Measurements from ENCODE around the gene HS1BP3. TPM values are rescaled to one million over a fixed set of nuclear protein-coding genes. Genes with fewer than 3 reads are reported as not detected.

Gene HS1BP3
- polyA plus RNA-seq, 2 of the 4 experiments (the other 2 are of a cell fraction), result 12.4 to 23.5 TPM

DNA sequence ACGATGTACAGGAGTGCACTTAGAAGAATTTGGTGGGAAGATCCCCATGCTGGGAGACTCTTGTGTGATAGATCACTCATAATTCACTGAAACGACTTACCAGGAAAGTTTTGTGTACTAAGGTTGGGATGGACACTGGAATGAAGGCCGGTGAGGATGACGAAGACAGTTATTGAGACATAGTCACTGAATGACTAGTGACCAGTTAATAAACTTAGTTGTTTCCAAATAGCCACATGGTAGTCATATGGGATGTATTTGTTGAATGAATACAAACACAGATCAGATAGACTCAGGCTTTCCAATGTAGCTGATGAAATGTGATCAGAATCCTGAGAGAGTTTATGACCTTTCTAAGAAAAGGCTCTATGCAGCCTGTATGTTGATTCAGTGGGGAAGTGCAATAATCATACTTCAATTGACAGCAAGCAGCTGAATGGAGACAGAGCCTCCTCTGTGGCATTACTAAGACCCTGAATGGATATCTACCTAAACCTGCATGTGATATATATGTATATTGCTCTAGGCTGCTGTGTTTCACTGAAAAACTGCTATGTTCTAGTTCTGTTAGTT, 36.4 kb upstream of the HS1BP3 start:
- DNase-seq (ENCODE audit: low read depth in 1 of 2, low spot score in 1 of 2) (no peak), ATAC-seq (no peak), FAIRE-seq (no peak)
- CTCF ChIA-PET, result interaction anchor here (0.6 to 2.0 kb wide), 4 partner anchors 11 to 276 kb away, joined by 3 to 6 read pairs (median 3); no protein-coding TSS in a partner anchor
- H3K9me3 ChIP-seq, result no peaks in the 10 kb centered on the region
- POLR2A ChIA-PET, result no interaction called here
- no peak overlapping the region for H3K27ac ChIP-seq
- TF ChIP-seq CBX2 (IDR thresholded peaks at IDR 0.05; ENCODE audit: borderline replicate concordance, low read depth) (no peak), MYC (IDR thresholded peaks at IDR 0.05; ENCODE audit: borderline replicate concordance, low read length) (no peak), RARB (CRISPR knock-in tag; IDR thresholded peaks at IDR 0.05) (no peak), HOXA7 (CRISPR knock-in tag; IDR thresholded peaks at IDR 0.05) (no peak), SREBF2 (IDR thresholded peaks at IDR 0.05) (no peak), RAD21 (conservative IDR thresholded peaks at IDR 0.05 in 1 of 2, IDR thresholded peaks at IDR 0.05 in 1 of 2) (no peak), SMC3 (IDR thresholded peaks at IDR 0.05) (no peak), JUNB (IDR thresholded peaks at IDR 0.05) (no peak), ZSCAN20 (CRISPR knock-in tag; IDR thresholded peaks at IDR 0.05) (no peak), POLR2A (IDR thresholded peaks at IDR 0.05; ENCODE audit: low read length) (no peak)
- TF ChIP-seq, protein P1, sequence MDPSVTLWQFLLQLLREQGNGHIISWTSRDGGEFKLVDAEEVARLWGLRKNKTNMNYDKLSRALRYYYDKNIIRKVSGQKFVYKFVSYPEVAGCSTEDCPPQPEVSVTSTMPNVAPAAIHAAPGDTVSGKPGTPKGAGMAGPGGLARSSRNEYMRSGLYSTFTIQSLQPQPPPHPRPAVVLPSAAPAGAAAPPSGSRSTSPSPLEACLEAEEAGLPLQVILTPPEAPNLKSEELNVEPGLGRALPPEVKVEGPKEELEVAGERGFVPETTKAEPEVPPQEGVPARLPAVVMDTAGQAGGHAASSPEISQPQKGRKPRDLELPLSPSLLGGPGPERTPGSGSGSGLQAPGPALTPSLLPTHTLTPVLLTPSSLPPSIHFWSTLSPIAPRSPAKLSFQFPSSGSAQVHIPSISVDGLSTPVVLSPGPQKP (IDR thresholded peaks at IDR 0.05; ENCODE audit: low read depth, low read length), result no peak
- TF ChIP-seq, protein P2, sequence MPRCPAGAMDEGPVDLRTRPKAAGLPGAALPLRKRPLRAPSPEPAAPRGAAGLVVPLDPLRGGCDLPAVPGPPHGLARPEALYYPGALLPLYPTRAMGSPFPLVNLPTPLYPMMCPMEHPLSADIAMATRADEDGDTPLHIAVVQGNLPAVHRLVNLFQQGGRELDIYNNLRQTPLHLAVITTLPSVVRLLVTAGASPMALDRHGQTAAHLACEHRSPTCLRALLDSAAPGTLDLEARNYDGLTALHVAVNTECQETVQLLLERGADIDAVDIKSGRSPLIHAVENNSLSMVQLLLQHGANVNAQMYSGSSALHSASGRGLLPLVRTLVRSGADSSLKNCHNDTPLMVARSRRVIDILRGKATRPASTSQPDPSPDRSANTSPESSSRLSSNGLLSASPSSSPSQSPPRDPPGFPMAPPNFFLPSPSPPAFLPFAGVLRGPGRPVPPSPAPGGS (IDR thresholded peaks at IDR 0.05), result no peak
- TF ChIP-seq, protein P3, sequence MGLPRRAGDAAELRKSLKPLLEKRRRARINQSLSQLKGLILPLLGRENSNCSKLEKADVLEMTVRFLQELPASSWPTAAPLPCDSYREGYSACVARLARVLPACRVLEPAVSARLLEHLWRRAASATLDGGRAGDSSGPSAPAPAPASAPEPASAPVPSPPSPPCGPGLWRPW (IDR thresholded peaks at IDR 0.05), result no peak
- TF ChIP-seq, protein P4, sequence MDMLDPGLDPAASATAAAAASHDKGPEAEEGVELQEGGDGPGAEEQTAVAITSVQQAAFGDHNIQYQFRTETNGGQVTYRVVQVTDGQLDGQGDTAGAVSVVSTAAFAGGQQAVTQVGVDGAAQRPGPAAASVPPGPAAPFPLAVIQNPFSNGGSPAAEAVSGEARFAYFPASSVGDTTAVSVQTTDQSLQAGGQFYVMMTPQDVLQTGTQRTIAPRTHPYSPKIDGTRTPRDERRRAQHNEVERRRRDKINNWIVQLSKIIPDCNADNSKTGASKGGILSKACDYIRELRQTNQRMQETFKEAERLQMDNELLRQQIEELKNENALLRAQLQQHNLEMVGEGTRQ (IDR thresholded peaks at IDR 0.05), result no peak
- H3K4me3 ChIP-seq, result no peak overlapping the region
- 86% methylated on average over 4 of the region's 4 CpGs for WGBS (ENCODE audit: missing lambda C conversion rate)
- no peaks in the 10 kb centered on the region for H3K4me1 ChIP-seq
- H3K4me2 ChIP-seq, result no peak overlapping the region

DNA sequence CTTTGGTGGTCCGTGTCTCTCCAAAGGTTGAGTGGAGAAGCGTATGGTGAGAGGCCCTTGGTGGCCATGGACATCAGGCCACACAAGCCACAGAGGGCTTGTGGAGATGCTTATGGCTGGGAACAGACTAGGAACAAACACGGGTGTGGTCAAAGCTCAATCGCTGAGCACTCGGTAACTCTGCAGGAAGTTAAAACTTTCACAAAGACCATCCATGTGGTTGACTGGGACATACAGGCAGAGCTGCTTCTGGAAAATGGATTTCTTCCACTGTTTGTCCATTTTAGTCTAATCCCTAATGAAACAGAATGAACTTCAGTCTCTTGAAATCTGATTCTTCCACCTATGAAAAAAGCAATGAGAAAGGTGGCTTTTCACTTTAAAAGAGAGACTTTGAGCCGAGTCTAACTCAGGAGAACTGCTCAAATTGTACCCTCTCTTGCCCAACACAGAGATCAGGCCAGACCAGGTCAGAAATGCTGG, 33.7 kb upstream of the HS1BP3 start:
- POLR2A ChIA-PET, result no interaction called here

DNA sequence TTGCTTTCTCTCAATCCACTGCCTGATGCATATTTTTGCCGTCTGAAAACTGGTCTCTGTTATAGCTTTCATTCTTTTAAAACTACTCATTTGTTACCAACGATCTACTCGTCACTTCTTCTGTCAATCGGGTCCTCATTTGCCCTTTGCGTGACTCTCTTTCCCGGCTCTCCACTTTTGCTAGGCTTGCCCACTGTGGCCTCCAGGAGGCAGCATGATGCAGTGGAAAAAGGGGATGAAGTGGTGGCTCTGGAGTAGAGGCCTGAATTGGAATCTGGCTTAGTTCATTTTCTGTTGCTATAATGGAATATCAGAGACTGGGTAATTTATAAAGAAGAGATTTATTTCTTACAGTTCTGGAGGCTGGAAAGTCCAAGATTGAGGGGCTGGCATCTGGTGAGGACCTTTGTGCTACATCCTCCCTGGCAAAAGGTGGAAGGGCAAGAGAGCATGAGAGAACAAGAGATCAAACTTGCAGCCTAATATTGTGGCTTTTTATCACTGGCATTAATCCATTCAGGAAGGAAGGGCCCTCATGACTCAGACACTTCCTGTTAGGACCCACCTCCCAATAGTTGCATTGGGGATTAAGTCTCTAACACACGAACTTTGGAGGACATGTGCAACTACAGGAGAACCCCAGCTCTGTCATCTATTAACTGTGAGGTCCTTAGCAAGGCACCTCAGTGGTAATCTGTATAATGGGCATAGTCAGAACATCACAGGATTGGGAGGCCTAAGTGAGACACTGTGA, 31.4 kb upstream of the HS1BP3 start:
- ATAC-seq, result peak in 1 of 2 experiments; percentile 77; a peak in 3 of 6 replicates
- DNase-seq (ENCODE audit: low read depth in 1 of 2, low spot score in 1 of 2), result no peak
- FAIRE-seq, result no peak
- H3K27ac ChIP-seq, result no peak overlapping the region
- no peaks in the 10 kb centered on the region for H3K9me3 ChIP-seq
- POLR2A ChIA-PET, result no interaction called here
- CTCF ChIA-PET, result interaction anchor here (0.7 to 1.9 kb wide), 12 partner anchors 10 to 344 kb away, joined by 3 to 15 read pairs (median 4); no protein-coding TSS in a partner anchor
- WGBS (ENCODE audit: missing lambda C conversion rate), result 76% methylated on average over 7 of the region's 7 CpGs
- no peaks in the 10 kb centered on the region for H3K4me1 ChIP-seq
- no peak overlapping the region for H3K4me3 ChIP-seq
- no peak overlapping the region for H3K4me2 ChIP-seq
- TF ChIP-seq, protein P5, sequence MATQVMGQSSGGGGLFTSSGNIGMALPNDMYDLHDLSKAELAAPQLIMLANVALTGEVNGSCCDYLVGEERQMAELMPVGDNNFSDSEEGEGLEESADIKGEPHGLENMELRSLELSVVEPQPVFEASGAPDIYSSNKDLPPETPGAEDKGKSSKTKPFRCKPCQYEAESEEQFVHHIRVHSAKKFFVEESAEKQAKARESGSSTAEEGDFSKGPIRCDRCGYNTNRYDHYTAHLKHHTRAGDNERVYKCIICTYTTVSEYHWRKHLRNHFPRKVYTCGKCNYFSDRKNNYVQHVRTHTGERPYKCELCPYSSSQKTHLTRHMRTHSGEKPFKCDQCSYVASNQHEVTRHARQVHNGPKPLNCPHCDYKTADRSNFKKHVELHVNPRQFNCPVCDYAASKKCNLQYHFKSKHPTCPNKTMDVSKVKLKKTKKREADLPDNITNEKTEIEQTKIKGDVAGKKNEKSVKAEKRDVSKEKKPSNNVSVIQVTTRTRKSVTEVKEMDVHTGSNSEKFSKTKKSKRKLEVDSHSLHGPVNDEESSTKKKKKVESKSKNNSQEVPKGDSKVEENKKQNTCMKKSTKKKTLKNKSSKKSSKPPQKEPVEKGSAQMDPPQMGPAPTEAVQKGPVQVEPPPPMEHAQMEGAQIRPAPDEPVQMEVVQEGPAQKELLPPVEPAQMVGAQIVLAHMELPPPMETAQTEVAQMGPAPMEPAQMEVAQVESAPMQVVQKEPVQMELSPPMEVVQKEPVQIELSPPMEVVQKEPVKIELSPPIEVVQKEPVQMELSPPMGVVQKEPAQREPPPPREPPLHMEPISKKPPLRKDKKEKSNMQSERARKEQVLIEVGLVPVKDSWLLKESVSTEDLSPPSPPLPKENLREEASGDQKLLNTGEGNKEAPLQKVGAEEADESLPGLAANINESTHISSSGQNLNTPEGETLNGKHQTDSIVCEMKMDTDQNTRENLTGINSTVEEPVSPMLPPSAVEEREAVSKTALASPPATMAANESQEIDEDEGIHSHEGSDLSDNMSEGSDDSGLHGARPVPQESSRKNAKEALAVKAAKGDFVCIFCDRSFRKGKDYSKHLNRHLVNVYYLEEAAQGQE (IDR thresholded peaks at IDR 0.05), result no peak
- TF ChIP-seq, protein P6, sequence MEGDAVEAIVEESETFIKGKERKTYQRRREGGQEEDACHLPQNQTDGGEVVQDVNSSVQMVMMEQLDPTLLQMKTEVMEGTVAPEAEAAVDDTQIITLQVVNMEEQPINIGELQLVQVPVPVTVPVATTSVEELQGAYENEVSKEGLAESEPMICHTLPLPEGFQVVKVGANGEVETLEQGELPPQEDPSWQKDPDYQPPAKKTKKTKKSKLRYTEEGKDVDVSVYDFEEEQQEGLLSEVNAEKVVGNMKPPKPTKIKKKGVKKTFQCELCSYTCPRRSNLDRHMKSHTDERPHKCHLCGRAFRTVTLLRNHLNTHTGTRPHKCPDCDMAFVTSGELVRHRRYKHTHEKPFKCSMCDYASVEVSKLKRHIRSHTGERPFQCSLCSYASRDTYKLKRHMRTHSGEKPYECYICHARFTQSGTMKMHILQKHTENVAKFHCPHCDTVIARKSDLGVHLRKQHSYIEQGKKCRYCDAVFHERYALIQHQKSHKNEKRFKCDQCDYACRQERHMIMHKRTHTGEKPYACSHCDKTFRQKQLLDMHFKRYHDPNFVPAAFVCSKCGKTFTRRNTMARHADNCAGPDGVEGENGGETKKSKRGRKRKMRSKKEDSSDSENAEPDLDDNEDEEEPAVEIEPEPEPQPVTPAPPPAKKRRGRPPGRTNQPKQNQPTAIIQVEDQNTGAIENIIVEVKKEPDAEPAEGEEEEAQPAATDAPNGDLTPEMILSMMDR (IDR thresholded peaks at IDR 0.05), result peak; percentile 54
- TF ChIP-seq FOSB (CRISPR knock-in tag; IDR thresholded peaks at IDR 0.05) (no peak), RAD21 (conservative IDR thresholded peaks at IDR 0.05 in 1 of 2, IDR thresholded peaks at IDR 0.05 in 1 of 2) (peak; percentile 61 to 76), SMC3 (IDR thresholded peaks at IDR 0.05) (peak; percentile 43; the same call in 2 of the 3 replicates)

More for the DNA sequence above, 33.7 kb upstream of the HS1BP3 start:
- WGBS (ENCODE audit: missing lambda C conversion rate), result 85% methylated on average over 6 of the region's 6 CpGs
- Histone ChIP-seq H3K9me3 (no peaks in the 10 kb centered on the region), H3K4me2 (no peak overlapping the region), H3K4me3 (no peak overlapping the region), H3K27ac (no peak overlapping the region), H3K4me1 (no peaks in the 10 kb centered on the region)
- FAIRE-seq (no peak), DNase-seq (ENCODE audit: low read depth in 1 of 2, low spot score in 1 of 2) (no peak), ATAC-seq (no peak)
- CTCF ChIA-PET, result interaction anchor here (0.8 to 2.0 kb wide), 6 partner anchors 9 to 60 kb away, joined by 3 to 11 read pairs (median 4); partner anchors contain the start of gene HS1BP3
- TF ChIP-seq PHF8 (IDR thresholded peaks at IDR 0.05; ENCODE audit: borderline replicate concordance, low read depth) (no peak), CBX2 (IDR thresholded peaks at IDR 0.05; ENCODE audit: borderline replicate concordance, low read depth) (no peak), HOXA7 (CRISPR knock-in tag; IDR thresholded peaks at IDR 0.05) (no peak), POLR2AphosphoS2 (conservative IDR thresholded peaks at IDR 0.05; ENCODE audit: low read length) (no peak), MAFK (IDR thresholded peaks at IDR 0.05; ENCODE audit: partially characterized antibody) (no peak)

Data from A549 (cell line).